ENCODE results near the gene SLC26A11.

Gene SLC26A11

GRCh38 chr17:80259457-80260068 is 39.3 kb downstream of the SLC26A11 start:
- DNase-seq (ENCODE audit: low read depth in 1 of 2, low spot score in 1 of 2), result no peak
- TF ChIP-seq SPI1 (IDR thresholded peaks at IDR 0.05; ENCODE audit: borderline replicate concordance, low read depth) (no peak), REST (IDR thresholded peaks at IDR 0.05; ENCODE audit: insufficient replicate concordance, low read depth) (no peak), GABPA (IDR thresholded peaks at IDR 0.05; ENCODE audit: low read depth) (no peak), CTCF (IDR thresholded peaks at IDR 0.05; ENCODE audit: insufficient read depth, low read length) (no peak), POLR2AphosphoS5 (IDR thresholded peaks at IDR 0.05; ENCODE audit: low read depth) (no peak)
- Histone ChIP-seq H3K27ac (replicated peaks) (no peak overlapping the region), H3K4me3 (replicated peaks; ENCODE audit: insufficient read depth, low read length) (peak overlapping the region; percentile 41), H3K27me3 (ENCODE audit: insufficient read depth, poor library complexity, severe bottlenecking) (no peaks in the 10 kb centered on the region)

- DNase-seq (ENCODE audit: low read depth in 1 of 2, low spot score in 1 of 2), result peak; percentile 24 to 58
- H3K4me3 ChIP-seq (replicated peaks; ENCODE audit: insufficient read depth, low read length), result peak overlapping the region; percentile 41
- H3K27ac ChIP-seq (replicated peaks), result no peak overlapping the region
- TF ChIP-seq REST (IDR thresholded peaks at IDR 0.05; ENCODE audit: insufficient replicate concordance, low read depth) (peak; percentile 90), POLR2AphosphoS5 (IDR thresholded peaks at IDR 0.05; ENCODE audit: low read depth) (no peak)
- no peaks in the 10 kb centered on the region for H3K27me3 ChIP-seq (ENCODE audit: insufficient read depth, poor library complexity, severe bottlenecking)
These were observed 39.9 kb downstream of the SLC26A11 start for GRCh38 chr17:80260069-80260535.

- Histone ChIP-seq H3K27ac (replicated peaks) (peak within 1 kb of the TSS; percentile 62), H3K27me3 (ENCODE audit: insufficient read depth, poor library complexity, severe bottlenecking) (no peaks in the 10 kb centered on the region), H3K4me3 (replicated peaks; ENCODE audit: insufficient read depth, low read length) (peak within 1 kb of the TSS; percentile 89)
- peak in 1 of 2 experiments; percentile 46 for DNase-seq (ENCODE audit: low read depth in 1 of 2, low spot score in 1 of 2)
- no peak for TF ChIP-seq POLR2AphosphoS5 (IDR thresholded peaks at IDR 0.05; ENCODE audit: low read depth)
- no peak for TF ChIP-seq SPI1 (IDR thresholded peaks at IDR 0.05; ENCODE audit: borderline replicate concordance, low read depth)
- TF ChIP-seq GABPA (IDR thresholded peaks at IDR 0.05; ENCODE audit: low read depth), result no peak
- TF ChIP-seq REST (IDR thresholded peaks at IDR 0.05; ENCODE audit: insufficient replicate concordance, low read depth), result no peak
- TF ChIP-seq CTCF (IDR thresholded peaks at IDR 0.05; ENCODE audit: insufficient read depth, low read length), result no peak
These were observed 40.5 kb downstream of the SLC26A11 start, which contains the start of gene RNF213 for GRCh38 chr17:80260791-80261158. Gene RNF213, plus strand, starts transcription at chr17:80260852. Its CDS starts 2,830 bp downstream, at chr17:80263682.
